Neural progenitor cell (in vitro differentiated cells): Measurements from ENCODE around the gene OR4D11. TPM values are rescaled to one million over a fixed set of nuclear protein-coding genes. Genes with fewer than 3 reads are reported as not detected.
"Not testable (repeated sequence)": the region's sequence is repeated elsewhere in the genome, so short reads cannot be mapped to it uniquely, and the experiment has no call there.

Experiments used
- DNase-seq: peaks from one replicate; pipeline ENCODE4 v3.0.0-alpha.2; 2016; ENCODE audit warnings: low spot score
- H2AFZ ChIP-seq: fragments of 200-600 bp; sonication (generic); replicated peaks from 2 replicates; pipeline ENCODE4 v1.6.1; 2016; ENCODE audit warnings: antibody characterized with exemption
- H3F3A ChIP-seq: fragments of 200-600 bp; sonication (generic); 2 replicates; pipeline ENCODE4 v1.6.1; 2016; ENCODE audit warnings: antibody characterized with exemption, low read depth
- H3K27ac ChIP-seq: fragments of 200-600 bp; sonication (generic); 2 replicates; pipeline ENCODE4 v1.5.1; 2016; ENCODE audit warnings: mild to moderate bottlenecking
- H3K27me3 ChIP-seq: fragments of 200-600 bp; sonication (generic); 2 replicates; pipeline ENCODE4 v1.6.1; 2016; ENCODE audit warnings: mild to moderate bottlenecking, moderate library complexity
- H3K36me3 ChIP-seq: fragments of 200-600 bp; sonication (generic); 2 replicates; pipeline ENCODE4 v1.5.1; 2016
- H3K4me1 ChIP-seq: fragments of 200-600 bp; sonication (generic); 2 replicates; pipeline ENCODE4 v1.6.1; 2016; ENCODE audit warnings: mixed run types
- H3K4me2 ChIP-seq: fragments of 200-600 bp; sonication (generic); 2 replicates; pipeline ENCODE4 v1.6.1; 2016
- H3K4me3 ChIP-seq: fragments of 200-600 bp; sonication (generic); 2 replicates; pipeline ENCODE4 v1.5.1; 2016
- H3K79me2 ChIP-seq: fragments of 200-600 bp; sonication (generic); 2 replicates; pipeline ENCODE4 v1.6.1; 2016; ENCODE audit warnings: low read depth
- H3K9ac ChIP-seq: fragments of 200-600 bp; sonication (generic); 2 replicates; pipeline ENCODE4 v1.6.1; 2016
- H3K9me3 ChIP-seq: fragments of 200-600 bp; sonication (generic); 2 replicates; pipeline ENCODE4 v1.5.1; 2016; ENCODE audit warnings: low read depth
- H4K20me1 ChIP-seq: fragments of 200-600 bp; sonication (generic); 2 replicates; pipeline ENCODE4 v1.6.1; 2016; ENCODE audit warnings: low read depth
- H3K27ac Mint-ChIP-seq: 3 replicates; pipeline ENCODE4 v1.8.0; 2021; ENCODE audit warnings: mixed read lengths
- H3K27me3 Mint-ChIP-seq: 2 replicates; pipeline ENCODE4 v1.8.0; 2022; ENCODE audit warnings: low read depth, mild to moderate bottlenecking, inconsistent platforms, moderate library complexity, mixed read lengths; ENCODE audit not compliant: insufficient read depth
- H3K36me3 Mint-ChIP-seq: 3 replicates; pipeline ENCODE4 v1.8.0; 2021; ENCODE audit warnings: mixed read lengths
- H3K4me1 Mint-ChIP-seq: 3 replicates; pipeline ENCODE4 v1.8.0; 2021; ENCODE audit warnings: mixed read lengths
- H3K4me3 Mint-ChIP-seq: 3 replicates; pipeline ENCODE4 v1.8.0; 2021; ENCODE audit warnings: mild to moderate bottlenecking, moderate library complexity, mixed read lengths
- H3K9me3 Mint-ChIP-seq: 3 replicates; pipeline ENCODE4 v1.8.0; 2020; ENCODE audit warnings: mixed read lengths
- CTCF ChIP-seq: fragments of 200-600 bp; sonication (generic); IDR thresholded peaks from 2 replicates; pipeline ENCODE4 v1.5.1; 2017; ENCODE audit warnings: antibody characterized with exemption, mild to moderate bottlenecking
- EZH2 ChIP-seq: fragments of 200-600 bp; sonication (generic); IDR thresholded peaks from 2 replicates; pipeline ENCODE4 v1.6.1; 2017; ENCODE audit warnings: antibody characterized with exemption, mild to moderate bottlenecking, moderate library complexity
- EZH2phosphoT487 ChIP-seq: fragments of 200-600 bp; sonication (generic); IDR thresholded peaks from 2 replicates; pipeline ENCODE4 v1.6.1; 2017; ENCODE audit warnings: antibody characterized with exemption
- total RNA-seq: library from RNA; depleted of rRNA; stranded (reverse); fragments of >200 nt; gene quantifications from 2 replicates; pipeline ENCODE4 v1.2.3, GENCODE V29; 2015; ENCODE audit warnings: low replicate concordance

The OR4D11 gene
- total RNA-seq, 1 donor from 2014 or later: not detected

GRCh38 chr11:59510941-59511589 is 7.7 kb downstream of the OR4D11 start, which contains the start of gene OR4D9:
OR4D9 (plus strand) TSS chr11:59511539; CDS start chr11:59514913, 3,374 bp downstream.
- no peaks in the 10 kb centered on the region for H3K27me3 Mint-ChIP-seq
- Histone ChIP-seq H3K36me3 (no peaks in the 10 kb centered on the region), H3K4me2 (no peak within 1 kb of the TSS), H4K20me1 (no peaks in the 10 kb centered on the region), H3K27ac (no peak within 1 kb of the TSS), H3K27me3 (no peaks in the 10 kb centered on the region), H3K79me2 (no peaks in the 10 kb centered on the region), H3F3A (no peaks in the 10 kb centered on the region), H3K4me1 (no peaks in the 10 kb centered on the region), H3K9ac (no peak within 1 kb of the TSS), H3K9me3 (no peaks in the 10 kb centered on the region), H3K4me3 (no peak within 1 kb of the TSS), H2AFZ (no peak within 1 kb of the TSS)
- no peak for DNase-seq
- no peak within 1 kb of the TSS for H3K27ac Mint-ChIP-seq
- TF ChIP-seq CTCF (no peak), EZH2 (no peak), EZH2phosphoT487 (no peak)
- no peak within 1 kb of the TSS for H3K4me3 Mint-ChIP-seq
- H3K36me3 Mint-ChIP-seq: no peaks in the 10 kb centered on the region
- H3K4me1 Mint-ChIP-seq: peaks cover 5% of the 10 kb centered on the region
- no peaks in the 10 kb centered on the region for H3K9me3 Mint-ChIP-seq

- Mint-ChIP-seq H3K27me3 (no peaks in the 10 kb centered on the region), H3K27ac (no peak overlapping the region), H3K4me3 (no peak overlapping the region), H3K4me1 (peaks cover 5% of the 10 kb centered on the region), H3K9me3 (no peaks in the 10 kb centered on the region), H3K36me3 (no peaks in the 10 kb centered on the region)
- H3K27me3 ChIP-seq: no peaks in the 10 kb centered on the region
- no peak overlapping the region for H3K4me3 ChIP-seq
- no peak for DNase-seq
- H3K9me3 ChIP-seq: no peaks in the 10 kb centered on the region
- TF ChIP-seq EZH2 (no peak), EZH2phosphoT487 (no peak), CTCF (no peak)
- no peak overlapping the region for H3K27ac ChIP-seq
- H3F3A ChIP-seq: no peaks in the 10 kb centered on the region
- H3K4me2 ChIP-seq: no peak overlapping the region
- no peaks in the 10 kb centered on the region for H3K79me2 ChIP-seq
- H3K4me1 ChIP-seq: no peaks in the 10 kb centered on the region
- H3K36me3 ChIP-seq: no peaks in the 10 kb centered on the region
- H4K20me1 ChIP-seq: no peaks in the 10 kb centered on the region
- no peak overlapping the region for H3K9ac ChIP-seq
- no peak overlapping the region for H2AFZ ChIP-seq
Measured at GRCh38 chr11:59511675-59512074, 8.3 kb downstream of the OR4D11 start.

- not testable (repeated sequence) for H3K4me2 ChIP-seq, H3K36me3 Mint-ChIP-seq, H3F3A ChIP-seq, H3K4me3 ChIP-seq, H3K4me1 ChIP-seq, H3K79me2 ChIP-seq, H4K20me1 ChIP-seq, H2AFZ ChIP-seq, H3K27me3 ChIP-seq, H3K9me3 Mint-ChIP-seq, H3K9ac ChIP-seq, H3K9me3 ChIP-seq, H3K36me3 ChIP-seq, H3K4me3 Mint-ChIP-seq, H3K27me3 Mint-ChIP-seq, DNase-seq, H3K27ac ChIP-seq, H3K27ac Mint-ChIP-seq
- peaks cover 18% of the 10 kb centered on the region for H3K4me1 Mint-ChIP-seq
Measured at GRCh38 chr11:59520139-59520538, 16.8 kb downstream of the OR4D11 start.

GRCh38 chr11:59520741-59521140 is 17.4 kb downstream of the OR4D11 start:
- H3K9me3 ChIP-seq: no peaks in the 10 kb centered on the region
- Mint-ChIP-seq H3K9me3 (peaks cover 3% of the 10 kb centered on the region), H3K27ac (no peak overlapping the region), H3K36me3 (no peaks in the 10 kb centered on the region), H3K27me3 (peaks cover 2% of the 10 kb centered on the region), H3K4me3 (no peak overlapping the region), H3K4me1 (peaks cover 20% of the 10 kb centered on the region)
- no peaks in the 10 kb centered on the region for H3K36me3 ChIP-seq
- no peaks in the 10 kb centered on the region for H3K79me2 ChIP-seq
- no peak overlapping the region for H2AFZ ChIP-seq
- TF ChIP-seq CTCF: no peak
- no peak for TF ChIP-seq EZH2phosphoT487
- TF ChIP-seq EZH2: no peak
- H3K4me1 ChIP-seq: peaks cover 5% of the 10 kb centered on the region
- H3F3A ChIP-seq: no peaks in the 10 kb centered on the region
- no peak overlapping the region for H3K27ac ChIP-seq
- no peak for DNase-seq
- H3K4me2 ChIP-seq: no peak overlapping the region
- H4K20me1 ChIP-seq: no peaks in the 10 kb centered on the region
- H3K9ac ChIP-seq: no peak overlapping the region
- no peak overlapping the region for H3K4me3 ChIP-seq
- no peaks in the 10 kb centered on the region for H3K27me3 ChIP-seq
